ENCODE measurements around the gene GABRB1.
"Not testable (repeated sequence)": the region's sequence is repeated elsewhere in the genome, so short reads cannot be mapped to it uniquely, and the experiment has no call there.

GABRB1 gene

DNA sequence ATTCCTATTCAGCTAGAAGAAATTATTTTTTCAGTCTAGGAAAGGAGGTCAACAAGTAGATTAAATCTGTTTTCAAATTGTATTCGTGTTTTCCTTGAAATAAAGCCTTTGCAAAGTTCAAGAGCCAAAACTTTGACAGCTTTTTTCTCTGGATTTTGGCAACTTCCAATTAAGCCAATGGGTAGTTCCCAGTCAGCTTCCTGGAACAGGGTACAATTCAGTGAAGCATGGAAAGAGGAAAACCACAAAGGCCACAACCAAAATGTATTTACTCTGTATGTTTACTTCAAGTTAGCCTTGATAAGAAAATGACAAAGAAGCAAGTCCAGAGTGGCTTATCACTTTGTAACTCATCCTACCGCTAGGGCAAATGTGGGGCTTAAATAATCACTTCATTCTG lies 243.5 kb downstream of the GABRB1 start:
- FAIRE-seq (no peak), DNase-seq (ENCODE audit: insufficient read length, low spot score) (no peak)

DNA sequence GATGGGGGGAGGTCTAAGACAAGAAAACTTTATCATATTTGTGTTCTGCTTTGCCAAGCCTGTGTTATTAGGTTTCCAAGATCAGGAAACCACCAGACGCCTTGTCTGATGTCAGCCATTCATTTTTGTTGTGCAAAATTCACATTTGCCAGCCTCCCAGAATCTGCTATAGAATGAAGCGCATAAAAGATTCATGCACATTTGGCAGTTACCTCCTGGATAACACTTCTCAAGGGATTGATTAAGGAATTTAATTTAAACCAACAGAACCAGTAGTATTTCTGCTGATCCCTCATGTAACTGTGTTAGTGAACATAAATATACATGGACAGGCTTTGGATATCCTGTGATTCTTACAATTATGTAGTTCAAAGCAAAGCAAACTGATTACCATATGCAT lies 244.2 kb downstream of the GABRB1 start:
- no peak for FAIRE-seq
- DNase-seq (ENCODE audit: insufficient read length, low spot score) = no peak

DNA sequence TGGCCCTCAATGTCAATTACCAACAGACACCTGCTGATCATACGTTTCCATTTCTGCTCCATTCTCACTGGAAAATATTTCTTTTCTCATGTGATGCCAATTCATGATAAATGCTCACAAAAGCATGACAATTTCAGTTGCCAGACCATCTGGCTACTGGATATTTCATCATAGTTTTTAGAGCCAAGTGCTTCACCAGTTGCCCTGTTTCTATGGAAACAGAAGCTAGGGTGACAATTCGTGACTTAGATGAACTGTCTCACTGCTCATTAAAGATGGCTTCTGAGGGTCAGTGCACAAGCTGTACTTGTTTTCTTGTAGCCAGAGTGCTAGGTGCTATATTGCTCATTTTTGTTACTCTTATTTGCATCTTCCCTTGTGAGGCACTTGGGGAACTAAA lies 247.3 kb downstream of the GABRB1 start:
- FAIRE-seq (no peak), DNase-seq (ENCODE audit: insufficient read length, low spot score) (no peak)

DNA sequence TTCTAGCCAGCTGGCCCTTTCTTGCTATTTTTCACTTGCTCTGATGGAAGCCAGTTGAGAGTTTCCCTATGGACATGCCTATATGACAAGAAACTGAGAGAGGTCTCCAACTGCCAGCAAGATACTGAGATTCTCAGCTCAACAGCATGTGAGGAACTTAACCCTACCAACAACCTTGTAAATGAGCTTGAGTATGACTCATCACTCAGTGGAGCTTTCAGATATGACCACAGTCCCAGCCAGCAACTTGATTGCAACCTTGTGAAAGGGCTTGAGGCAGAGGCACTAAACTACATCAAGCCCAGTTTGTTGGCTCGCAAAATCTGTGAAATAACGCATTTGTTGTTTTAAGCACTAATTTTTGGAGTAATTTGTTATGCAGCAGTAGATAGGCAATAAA lies 256.4 kb downstream of the GABRB1 start:
- DNase-seq (ENCODE audit: insufficient read length, low spot score) = no peak
- no peak for FAIRE-seq

DNA sequence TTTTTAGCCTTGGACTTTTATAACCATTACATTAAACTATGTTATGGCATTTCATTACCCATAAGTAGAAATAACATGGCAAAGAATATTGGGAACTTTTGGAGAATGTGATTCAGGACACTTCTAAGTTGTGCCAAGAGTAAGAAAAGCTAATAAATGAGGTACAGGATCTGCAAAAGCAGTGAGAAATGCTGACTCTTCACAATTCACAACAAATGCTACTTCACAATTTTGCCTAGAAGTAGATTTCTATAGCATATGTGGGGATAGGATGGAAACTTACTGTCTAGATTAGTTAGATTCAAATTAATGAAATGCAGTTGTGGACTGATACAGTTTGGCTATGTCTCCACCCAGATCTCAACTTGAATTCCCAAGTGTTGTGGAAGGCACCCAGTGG lies 258.4 kb downstream of the GABRB1 start:
- FAIRE-seq (no peak), DNase-seq (ENCODE audit: insufficient read length, low spot score) (no peak)

DNA sequence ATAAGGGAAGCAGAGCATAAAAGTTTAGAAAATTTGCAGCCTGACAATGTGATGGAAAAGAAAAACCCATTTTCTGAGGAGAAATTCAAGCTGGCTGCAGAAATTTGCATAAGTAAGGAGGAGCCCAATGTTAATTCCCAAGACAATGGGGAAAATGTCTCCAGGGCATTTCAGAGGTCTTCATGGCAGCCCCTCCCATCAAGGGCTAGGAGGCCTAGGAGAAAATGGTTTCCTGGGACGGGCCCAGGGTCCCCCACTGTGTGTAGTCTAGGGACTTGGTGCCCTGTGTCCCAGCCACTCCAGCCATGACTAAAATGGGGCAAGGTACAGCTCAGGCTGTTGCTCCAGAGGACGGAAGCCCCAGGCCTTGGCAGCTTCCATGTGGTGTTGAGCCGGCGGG lies 259.5 kb downstream of the GABRB1 start:
- not testable (repeated sequence) for DNase-seq (ENCODE audit: insufficient read length, low spot score); FAIRE-seq

DNA sequence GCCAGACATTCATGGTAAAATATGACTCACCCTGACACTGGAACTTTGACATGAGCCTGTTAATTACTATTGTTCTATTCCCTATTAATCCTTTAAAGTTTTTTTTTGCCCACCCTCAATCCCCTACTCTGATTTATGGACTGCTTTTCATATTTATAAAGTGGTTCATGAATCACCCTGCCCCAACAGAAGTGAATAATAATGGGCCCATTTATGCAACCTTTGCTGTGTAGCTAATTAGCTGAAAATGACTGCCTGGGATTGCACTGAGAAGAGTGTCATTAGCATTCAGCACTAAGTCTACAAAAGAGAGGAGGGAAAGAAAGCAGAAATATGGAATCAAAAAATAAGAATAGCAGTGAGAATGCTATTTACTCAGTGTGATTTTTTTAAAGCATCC lies 277.8 kb downstream of the GABRB1 start:
- no peak for FAIRE-seq

GRCh38 chr4:47312170-47312569 lies 280.8 kb downstream of the GABRB1 start:
- FAIRE-seq = no peak
- no peak for DNase-seq (ENCODE audit: insufficient read length, low spot score)

More for the DNA sequence above, 277.8 kb downstream of the GABRB1 start:
- DNase-seq (ENCODE audit: insufficient read length, low spot score) = no peak

DNA sequence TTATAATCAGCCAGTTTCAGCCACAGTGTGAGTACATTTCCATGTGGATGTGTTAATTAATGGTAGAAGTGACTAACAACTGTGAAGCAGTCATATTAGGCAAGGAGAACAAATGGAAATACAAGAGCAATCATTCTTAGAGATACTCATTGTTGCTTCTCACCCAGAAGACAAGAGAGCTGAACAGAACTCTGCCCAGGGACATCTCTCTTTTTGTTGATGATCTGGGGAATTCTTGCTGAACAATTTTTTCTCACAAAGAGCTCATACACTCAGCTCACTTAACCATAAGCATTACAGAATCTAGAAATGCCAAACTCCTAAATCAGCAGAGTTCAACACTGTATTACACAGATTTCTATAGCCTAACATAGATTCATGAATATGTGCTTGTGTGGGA lies 282.0 kb downstream of the GABRB1 start:
- DNase-seq (ENCODE audit: insufficient read length, low spot score) = no peak
- no peak for FAIRE-seq

DNA sequence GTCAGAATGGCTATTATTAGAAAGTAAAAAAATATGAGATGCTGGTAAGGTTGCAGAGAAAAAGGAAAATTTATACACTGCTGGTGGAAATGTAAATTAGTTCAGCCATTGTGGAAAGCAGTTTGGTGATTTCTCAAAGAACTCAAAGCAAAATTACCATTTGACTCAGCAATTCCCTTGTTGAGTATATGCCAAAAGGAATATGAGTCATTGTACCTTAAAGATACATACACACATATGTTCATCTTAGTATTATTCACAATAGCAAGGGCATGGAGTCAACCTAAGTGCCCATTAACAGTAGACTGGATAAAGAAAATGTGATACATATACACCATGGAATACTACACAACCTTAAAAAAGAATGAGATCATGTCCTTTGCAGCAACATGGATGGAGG lies 284.0 kb downstream of the GABRB1 start:
- FAIRE-seq (no peak), DNase-seq (ENCODE audit: insufficient read length, low spot score) (no peak)

GRCh38 chr4:47326025-47326424 lies 294.7 kb downstream of the GABRB1 start:
- DNase-seq (ENCODE audit: insufficient read length, low spot score) (no peak), FAIRE-seq (no peak)

- FAIRE-seq (no peak), DNase-seq (ENCODE audit: insufficient read length, low spot score) (no peak)
Observed at GRCh38 chr4:47330866-47331265, 299.5 kb downstream of the GABRB1 start.

DNA sequence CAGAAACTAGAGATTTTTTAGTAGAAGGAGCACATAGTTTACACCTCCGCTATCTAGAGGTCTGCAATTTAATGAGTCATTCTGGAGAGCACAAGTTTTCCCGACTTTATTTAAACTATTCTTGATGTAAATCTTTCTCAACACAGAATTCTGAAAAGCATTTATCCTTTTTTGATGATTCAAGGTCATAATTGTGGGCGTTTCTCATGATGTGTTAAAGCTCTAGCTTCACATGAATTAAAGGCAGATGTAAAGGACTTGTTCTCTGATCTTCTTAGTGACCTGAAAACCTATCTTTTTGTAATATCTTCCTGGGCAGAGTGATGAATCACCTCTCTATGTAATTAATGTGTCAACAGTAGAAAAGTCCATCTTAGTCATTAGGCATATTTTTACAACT lies 303.3 kb downstream of the GABRB1 start:
- FAIRE-seq (no peak), DNase-seq (ENCODE audit: insufficient read length, low spot score) (no peak)

DNA sequence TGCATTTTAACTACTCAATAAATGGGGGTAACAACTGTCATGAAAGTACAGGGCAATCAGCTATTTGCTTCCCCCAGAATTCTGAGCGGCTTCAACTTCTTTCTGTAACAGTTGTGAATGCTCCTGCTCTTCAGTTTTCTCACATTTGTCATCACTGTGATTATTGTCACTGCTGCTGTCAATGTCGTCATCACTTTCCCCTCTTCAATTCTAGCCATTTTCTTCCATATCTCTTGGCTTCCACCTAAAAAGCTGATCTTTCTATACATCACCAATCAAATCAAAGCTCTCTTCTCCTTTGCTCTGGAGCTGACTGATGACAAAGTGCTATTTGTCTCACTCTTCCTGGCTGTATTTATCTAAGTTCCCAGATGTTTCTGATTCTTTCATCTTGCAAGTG lies 306.5 kb downstream of the GABRB1 start:
- no peak for DNase-seq (ENCODE audit: insufficient read length, low spot score)
- FAIRE-seq = no peak

- FAIRE-seq = no peak
Observed at GRCh38 chr4:47340914-47341313, 309.5 kb downstream of the GABRB1 start.

DNA sequence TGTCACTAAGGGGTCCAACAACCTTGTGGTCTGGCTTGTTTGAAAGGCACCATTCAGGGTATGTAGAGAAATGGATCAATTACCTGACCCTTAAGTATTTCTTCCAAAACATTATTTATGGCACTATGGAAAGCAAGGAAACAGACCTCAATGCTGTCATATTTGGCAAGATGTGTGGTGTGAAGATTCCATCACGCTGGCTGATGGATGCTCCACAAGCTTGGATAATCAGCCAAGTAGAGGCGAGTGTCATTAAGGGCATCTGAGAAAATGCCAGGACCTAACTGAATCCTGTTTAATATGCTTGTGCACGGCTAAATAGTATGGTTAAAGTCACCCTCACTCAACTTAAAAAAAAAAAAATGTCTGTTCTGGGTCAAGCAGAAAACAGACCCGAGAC lies 311.4 kb downstream of the GABRB1 start:
- no peak for FAIRE-seq
- no peak for DNase-seq (ENCODE audit: insufficient read length, low spot score)

More at GRCh38 chr4:47340914-47341313, 309.5 kb downstream of the GABRB1 start:
- DNase-seq (ENCODE audit: insufficient read length, low spot score) = no peak

DNA sequence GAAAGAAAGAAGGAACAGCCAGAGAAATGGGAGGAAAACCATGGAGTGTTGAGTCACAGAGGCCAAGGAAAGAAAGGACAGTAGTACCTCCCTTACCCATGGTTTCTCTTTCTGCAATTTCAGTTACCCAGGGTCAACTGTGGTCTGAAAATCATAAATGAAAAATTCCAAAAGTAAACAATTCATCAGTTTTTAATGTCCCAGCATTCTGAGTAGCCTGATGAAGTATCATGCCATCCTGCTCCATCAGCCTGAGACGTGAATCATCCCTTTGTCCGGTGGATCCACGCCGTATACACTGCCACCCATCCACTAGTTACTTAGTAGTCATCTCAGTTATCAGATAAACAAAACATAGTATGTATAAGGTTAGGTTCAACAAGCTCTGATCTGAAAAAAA lies 318.0 kb downstream of the GABRB1 start:
- DNase-seq (ENCODE audit: insufficient read length, low spot score) (no peak), FAIRE-seq (no peak)

- DNase-seq (ENCODE audit: insufficient read length, low spot score) (no peak), FAIRE-seq (no peak)
Observed at GRCh38 chr4:47355568-47355967, 324.2 kb downstream of the GABRB1 start.

- no peak for DNase-seq (ENCODE audit: insufficient read length, low spot score)
- no peak for FAIRE-seq
Observed at GRCh38 chr4:47359891-47360290, 328.5 kb downstream of the GABRB1 start.

GRCh38 chr4:47367761-47368160 lies 336.4 kb downstream of the GABRB1 start:
- DNase-seq (ENCODE audit: insufficient read length, low spot score) (no peak), FAIRE-seq (no peak)

GRCh38 chr4:47368211-47368610 lies 336.8 kb downstream of the GABRB1 start:
- DNase-seq (ENCODE audit: insufficient read length, low spot score) (no peak), FAIRE-seq (no peak)

- DNase-seq (ENCODE audit: insufficient read length, low spot score) (no peak), FAIRE-seq (no peak)
Observed at GRCh38 chr4:47372561-47372960, 341.2 kb downstream of the GABRB1 start.

DNA sequence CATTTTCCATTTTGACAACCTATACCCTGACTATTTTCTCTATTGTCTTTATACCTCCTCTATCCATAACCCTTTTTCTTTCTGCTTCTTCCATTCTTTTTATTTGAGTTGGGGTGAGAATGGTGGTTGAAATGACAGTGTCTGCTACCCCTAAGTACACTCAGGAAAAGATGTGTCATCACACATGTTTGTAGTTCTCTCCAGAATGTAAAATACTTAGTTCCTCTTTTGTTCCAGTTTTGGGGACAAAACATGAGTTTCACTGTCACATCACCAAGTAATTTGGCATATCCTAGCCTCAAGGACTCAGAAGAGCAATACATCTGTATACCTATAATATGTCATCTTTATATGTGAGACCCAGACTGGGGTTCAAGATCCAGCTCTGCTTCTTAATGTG lies 341.8 kb downstream of the GABRB1 start:
- FAIRE-seq (no peak), DNase-seq (ENCODE audit: insufficient read length, low spot score) (no peak)

- DNase-seq (ENCODE audit: insufficient read length, low spot score) = no peak
- FAIRE-seq = no peak
Observed at GRCh38 chr4:47373709-47374108, 342.3 kb downstream of the GABRB1 start.
